ENCODE measurements around the gene FIGNL2. TPM values are rescaled to one million over a fixed set of nuclear protein-coding genes. Genes with fewer than 3 reads are reported as not detected.

The FIGNL2 gene
- total RNA-seq, 4 donors from 2014 or later: 0.07 to 0.25 TPM; not detected in 2

DNA sequence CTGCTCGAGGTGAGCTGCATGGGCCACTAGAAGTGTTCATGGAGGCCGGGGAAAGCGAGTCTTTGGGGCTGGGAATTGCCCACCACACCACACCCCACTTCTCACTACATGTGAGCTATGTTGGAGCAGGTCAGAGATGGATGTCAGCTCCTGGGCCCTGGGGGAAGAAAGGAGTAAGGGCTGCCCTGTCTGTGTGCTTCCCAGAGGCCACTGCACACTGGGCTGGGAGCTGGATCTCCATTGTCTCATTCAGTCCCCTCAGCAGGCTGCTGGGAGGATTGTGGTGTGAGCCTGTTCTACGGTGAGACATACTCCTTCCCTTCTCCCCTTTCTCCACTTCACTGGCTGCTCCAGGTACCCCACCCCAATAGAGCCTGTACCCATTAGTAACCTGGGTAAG lies 10.5 kb downstream of the FIGNL2 start:
- in situ Hi-C loops (cut with MboI; ENCODE audit: low sequenced_read_pairs in 4 of 4): no loop called here
- no peaks in the 10 kb centered on the region for H3K36me3 ChIP-seq

DNA sequence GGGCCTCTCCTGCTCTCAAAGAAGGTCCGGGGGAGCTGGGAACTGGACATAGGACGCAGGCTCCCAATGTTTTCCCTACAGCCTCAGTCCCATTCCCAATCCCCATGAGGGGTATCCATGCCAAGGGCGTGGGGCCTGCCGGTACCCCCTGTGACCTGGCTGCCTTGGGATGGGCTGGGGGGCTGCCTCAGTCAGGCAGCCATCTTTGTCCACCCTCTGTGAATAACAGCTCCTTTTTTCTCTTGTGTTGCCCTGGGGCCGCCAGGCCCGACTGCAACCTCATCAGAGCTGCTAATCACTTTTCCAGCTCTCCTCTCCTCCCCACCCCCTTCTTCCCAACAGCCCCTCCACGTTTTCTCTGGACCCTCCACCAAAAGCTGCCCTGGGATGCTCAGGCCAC lies 11.2 kb downstream of the FIGNL2 start:
- no peaks in the 10 kb centered on the region for H3K36me3 ChIP-seq
- intact Hi-C loops (cut with DNase I; ENCODE audit: low total_unique reads) (no loop called here), in situ Hi-C loops (cut with MboI; ENCODE audit: low sequenced_read_pairs in 4 of 4) (no loop called here)
- H3K4me1 ChIP-seq: no peaks in the 10 kb centered on the region
- peaks cover 0 to 13% (median 6%) of the 10 kb centered on the region in 3 donors for H3K27me3 ChIP-seq
- TF ChIP-seq CTCF (IDR thresholded peaks at IDR 0.05 in 4 of 5, conservative IDR thresholded peaks at IDR 0.05 in 1 of 5): no peak
- TF ChIP-seq POLR2A (IDR thresholded peaks at IDR 0.05): no peak
- ATAC-seq (no peak), DNase-seq (no peak)
- no peaks in the 10 kb centered on the region for H3K9me3 ChIP-seq
- no peak overlapping the region for H3K27ac ChIP-seq
- H3K4me3 ChIP-seq: no peak overlapping the region

More for the DNA sequence above, 10.5 kb downstream of the FIGNL2 start:
- no peak for ATAC-seq
- H3K27ac ChIP-seq: no peak overlapping the region
- no peak for DNase-seq
- no peaks in the 10 kb centered on the region for H3K9me3 ChIP-seq
- peaks cover 0 to 8% (median 6%) of the 10 kb centered on the region in 3 donors for H3K27me3 ChIP-seq
- TF ChIP-seq CTCF (IDR thresholded peaks at IDR 0.05 in 4 of 5, conservative IDR thresholded peaks at IDR 0.05 in 1 of 5) (no peak), POLR2A (IDR thresholded peaks at IDR 0.05) (no peak)
- H3K4me3 ChIP-seq: no peak overlapping the region
- intact Hi-C loops (cut with DNase I; ENCODE audit: low total_unique reads): no loop called here
- no peaks in the 10 kb centered on the region for H3K4me1 ChIP-seq

- no peak for DNase-seq
- Histone ChIP-seq H3K4me3 (no peak overlapping the region), H3K4me1 (no peaks in the 10 kb centered on the region), H3K27ac (no peak overlapping the region), H3K27me3 (peaks cover 0 to 17% (median 4%) of the 10 kb centered on the region in 3 donors), H3K36me3 (no peaks in the 10 kb centered on the region), H3K9me3 (no peaks in the 10 kb centered on the region)
- ATAC-seq: no peak
- in situ Hi-C loops (cut with MboI; ENCODE audit: low sequenced_read_pairs in 4 of 4): no loop called here
- intact Hi-C loops (cut with DNase I; ENCODE audit: low total_unique reads): no loop called here
- TF ChIP-seq CTCF (IDR thresholded peaks at IDR 0.05 in 4 of 5, conservative IDR thresholded peaks at IDR 0.05 in 1 of 5) (no peak), POLR2A (IDR thresholded peaks at IDR 0.05) (no peak)
Observed at GRCh38 chr12:51836827-51837173, 11.7 kb downstream of the FIGNL2 start.

- H3K4me1 ChIP-seq: no peaks in the 10 kb centered on the region
Observed at GRCh38 chr12:51836041-51836826, 12.3 kb downstream of the FIGNL2 start.

More at GRCh38 chr12:51836041-51836826, 12.3 kb downstream of the FIGNL2 start:
- Histone ChIP-seq H3K9me3 (no peaks in the 10 kb centered on the region), H3K27me3 (peaks cover 0 to 17% (median 4%) of the 10 kb centered on the region in 3 donors), H3K27ac (no peak overlapping the region), H3K4me3 (no peak overlapping the region), H3K36me3 (no peaks in the 10 kb centered on the region)
- no peak for DNase-seq
- TF ChIP-seq POLR2A (IDR thresholded peaks at IDR 0.05) (no peak), CTCF (IDR thresholded peaks at IDR 0.05 in 4 of 5, conservative IDR thresholded peaks at IDR 0.05 in 1 of 5) (no peak)
- in situ Hi-C loops (cut with MboI; ENCODE audit: low sequenced_read_pairs in 4 of 4) (no loop called here), intact Hi-C loops (cut with DNase I; ENCODE audit: low total_unique reads) (no loop called here)
- no peak for ATAC-seq
